H9 (cell line): ENCODE data around the gene DNER. TPM values are rescaled to one million over a fixed set of nuclear protein-coding genes. Genes with fewer than 3 reads are reported as not detected.
"Not testable (repeated sequence)": the region's sequence is repeated elsewhere in the genome, so short reads cannot be mapped to it uniquely, and the experiment has no call there.

Source experiments
- DNase-seq: peaks from one replicate; pipeline ENCODE4 v3.0.0-alpha.2; 2017
- H2AFZ ChIP-seq: one replicate; pipeline ENCODE4 v1.6.1; 2013; ENCODE audit warnings: mild to moderate bottlenecking, low read length, control low read depth, moderate library complexity
- H2AK5ac ChIP-seq: 2 replicates; pipeline ENCODE4 v1.6.1; 2013; ENCODE audit warnings: low read length, control low read depth, mixed read lengths; ENCODE audit not compliant: insufficient read length
- H2BK120ac ChIP-seq: one replicate; pipeline ENCODE4 v1.6.1; 2013; ENCODE audit warnings: low read depth, mild to moderate bottlenecking, low read length, control low read depth, inconsistent platforms; ENCODE audit not compliant: poor library complexity, severe bottlenecking
- H2BK12ac ChIP-seq: 2 replicates; pipeline ENCODE4 v1.6.1; 2013; ENCODE audit warnings: low read length, control low read depth, mixed read lengths, low read depth; ENCODE audit not compliant: insufficient read length
- H2BK15ac ChIP-seq: 2 replicates; pipeline ENCODE4 v1.6.1; 2013; ENCODE audit warnings: low read depth, low read length, control low read depth
- H2BK20ac ChIP-seq: one replicate; pipeline ENCODE4 v1.6.1; 2013; ENCODE audit warnings: low read depth, mild to moderate bottlenecking, low read length, control low read depth, inconsistent platforms; ENCODE audit not compliant: poor library complexity, severe bottlenecking
- H2BK5ac ChIP-seq: 2 replicates; pipeline ENCODE4 v1.6.1; 2013; ENCODE audit warnings: low read length, control low read depth, mixed read lengths; ENCODE audit not compliant: insufficient read length
- H3K14ac ChIP-seq: 2 replicates; pipeline ENCODE4 v1.6.1; 2013; ENCODE audit warnings: low read length, control low read depth; ENCODE audit not compliant: insufficient read depth
- H3K18ac ChIP-seq: 2 replicates; pipeline ENCODE4 v1.6.1; 2013; ENCODE audit warnings: low read depth, mild to moderate bottlenecking, mixed read lengths, low read length, control low read depth; ENCODE audit not compliant: insufficient read length
- H3K23ac ChIP-seq: 2 replicates; pipeline ENCODE4 v1.6.1; 2013; ENCODE audit warnings: low read length, control low read depth, mixed read lengths, low read depth; ENCODE audit not compliant: insufficient read length
- H3K23me2 ChIP-seq: 2 replicates; pipeline ENCODE4 v1.6.1; 2013; ENCODE audit warnings: low read depth, mild to moderate bottlenecking, mixed read lengths, low read length, control low read depth; ENCODE audit not compliant: insufficient read length, poor library complexity, severe bottlenecking
- H3K27ac ChIP-seq: 2 replicates; pipeline ENCODE4 v1.5.1; 2013; ENCODE audit warnings: low read length, control low read depth, mixed read lengths, low read depth; ENCODE audit not compliant: insufficient read length
- H3K27me3 ChIP-seq: 2 replicates; pipeline ENCODE4 v1.6.1; 2013; ENCODE audit warnings: low read length, control low read depth, inconsistent platforms; ENCODE audit not compliant: insufficient read depth
- H3K4ac ChIP-seq: 2 replicates; pipeline ENCODE4 v1.6.1; 2013; ENCODE audit warnings: low read depth, mild to moderate bottlenecking, control low read depth, inconsistent platforms, low read length, moderate library complexity
- H3K4me1 ChIP-seq: 2 replicates; pipeline ENCODE4 v1.6.1; 2013; ENCODE audit warnings: low read length, control low read depth, inconsistent platforms; ENCODE audit not compliant: insufficient read depth
- H3K4me2 ChIP-seq: 2 replicates; pipeline ENCODE4 v1.6.1; 2013; ENCODE audit warnings: low read length, control low read depth, mixed read lengths; ENCODE audit not compliant: insufficient read length, insufficient read depth
- H3K56ac ChIP-seq: 2 replicates; pipeline ENCODE4 v1.6.1; 2013; ENCODE audit warnings: low read depth, mild to moderate bottlenecking, mixed read lengths, low read length, control low read depth; ENCODE audit not compliant: insufficient read length
- H3K79me1 ChIP-seq: 2 replicates; pipeline ENCODE4 v1.6.1; 2013; ENCODE audit warnings: low read depth, mild to moderate bottlenecking, moderate library complexity, low read length, control low read depth, inconsistent platforms; ENCODE audit not compliant: insufficient read depth, poor library complexity, severe bottlenecking
- H3K79me2 ChIP-seq: 2 replicates; pipeline ENCODE4 v1.6.1; 2013; ENCODE audit warnings: low read length, control low read depth, inconsistent platforms; ENCODE audit not compliant: insufficient read depth
- H3K9ac ChIP-seq: 2 replicates; pipeline ENCODE4 v1.6.1; 2013; ENCODE audit warnings: low read length, control low read depth, mixed read lengths; ENCODE audit not compliant: insufficient read length; ENCODE audit errors: extremely low read depth
- H3K9me3 ChIP-seq: one replicate; pipeline ENCODE4 v1.6.1; 2013; ENCODE audit warnings: low read depth, low read length, inconsistent platforms; ENCODE audit not compliant: control insufficient read depth
- H3T11ph ChIP-seq: one replicate; pipeline ENCODE4 v1.6.1; 2013; ENCODE audit warnings: mild to moderate bottlenecking, low read length, control low read depth, inconsistent platforms
- H4K20me1 ChIP-seq: one replicate; pipeline ENCODE4 v1.6.1; 2013; ENCODE audit not compliant: control insufficient read depth, insufficient read length, insufficient read depth
- H4K5ac ChIP-seq: 2 replicates; pipeline ENCODE4 v1.6.1; 2013; ENCODE audit warnings: low read depth, mild to moderate bottlenecking, mixed read lengths, low read length, control low read depth; ENCODE audit not compliant: insufficient read length
- H4K8ac ChIP-seq: replicated peaks from 2 replicates; pipeline ENCODE4 v1.6.1; 2013; ENCODE audit warnings: low read length, control low read depth, mixed read lengths, low read depth; ENCODE audit not compliant: insufficient read length
- H4K91ac ChIP-seq: 2 replicates; pipeline ENCODE4 v1.6.1; 2013; ENCODE audit warnings: low read depth, mild to moderate bottlenecking, moderate library complexity, mixed read lengths, low read length, control low read depth; ENCODE audit not compliant: insufficient read length
- H3K27ac Mint-ChIP-seq, 3 experiments: 2 replicates in 2 of 3; 3 replicates in 1 of 3; pipeline ENCODE4 v1.8.0; 2020 to 2021; ENCODE audit warnings: mixed read lengths in 3 of 3, mild to moderate bottlenecking in 1 of 3, moderate library complexity in 1 of 3
- H3K27me3 Mint-ChIP-seq: 2 replicates; pipeline ENCODE4 v1.8.0; 2021; ENCODE audit warnings: low read depth, mild to moderate bottlenecking, moderate library complexity, mixed read lengths
- H3K36me3 Mint-ChIP-seq, 3 experiments: 2 replicates in 2 of 3; 3 replicates in 1 of 3; pipeline ENCODE4 v1.8.0; 2020 to 2021; ENCODE audit warnings: low read depth in 3 of 3, mixed read lengths in 3 of 3; ENCODE audit not compliant: insufficient read depth in 1 of 3
- H3K4me1 Mint-ChIP-seq, 2 experiments: 2 replicates each; pipeline ENCODE4 v1.8.0; 2020; ENCODE audit warnings: mixed read lengths in 2 of 2
- H3K4me3 Mint-ChIP-seq, 2 experiments: 2 replicates in 1 of 2; 3 replicates in 1 of 2; pipeline ENCODE4 v1.8.0; 2020 to 2021; ENCODE audit warnings: mild to moderate bottlenecking in 2 of 2, mixed read lengths in 2 of 2, moderate library complexity in 1 of 2
- H3K9me3 Mint-ChIP-seq, 2 experiments: 2 replicates in 1 of 2; 3 replicates in 1 of 2; pipeline ENCODE4 v1.8.0; 2020; ENCODE audit warnings: mild to moderate bottlenecking in 2 of 2, mixed read lengths in 2 of 2, moderate library complexity in 1 of 2
- CTCF ChIP-seq: fragments of 200-600 bp; sonication (generic); conservative IDR thresholded peaks from 3 replicates; pipeline ENCODE4 v1.8.0; 2021; ENCODE audit warnings: antibody characterized with exemption, mild to moderate bottlenecking
- WGBS: extraction: QIAGEN DNeasy Blood & Tissue Kit; methylation state at CpG from one replicate; pipeline ENCODE4 v1.1.7; 2013; ENCODE audit warnings: missing lambda C conversion rate, low lambda C conversion rate, mixed read lengths; ENCODE audit not compliant: insufficient read length; ENCODE audit errors: extremely low coverage; 5-methylcytosine and 5-hydroxymethylcytosine counted together
- total RNA-seq: library from RNA; stranded (reverse); gene quantifications from 2 replicates; pipeline ENCODE4 v1.2.1, GENCODE V29; 2021

The DNER gene
- total RNA-seq, 1 experiment from 2014 or later: 1.0 TPM

- TF ChIP-seq CTCF: no peak
- no peak overlapping the region for H2BK20ac ChIP-seq
- H3K18ac ChIP-seq: no peak overlapping the region
- no peak overlapping the region for H3K4ac ChIP-seq
- no peak overlapping the region for H2AFZ ChIP-seq
- no peak overlapping the region for H3K23ac ChIP-seq
- WGBS: no CpG with 5 or more reads among the region's 1 CpG
- H3K4me1 ChIP-seq: no peaks in the 10 kb centered on the region
- H3K4me2 ChIP-seq: no peak overlapping the region
- no peak overlapping the region for H4K91ac ChIP-seq
- no peak overlapping the region for H2AK5ac ChIP-seq
- H3K27me3 Mint-ChIP-seq: no peaks in the 10 kb centered on the region
- no peak overlapping the region for H3K14ac ChIP-seq
- H2BK12ac ChIP-seq: no peak overlapping the region
- no peaks in the 10 kb centered on the region for H3K23me2 ChIP-seq
- H4K20me1 ChIP-seq: no peaks in the 10 kb centered on the region
- peaks cover 0 to 28% (median 11%) of the 10 kb centered on the region in 3 experiments; a peak in 6 of 7 replicates for H3K36me3 Mint-ChIP-seq
- DNase-seq: no peak
- no peaks in the 10 kb centered on the region for H3K27me3 ChIP-seq
- H3K27ac ChIP-seq: no peak overlapping the region
- H3K79me2 ChIP-seq: no peaks in the 10 kb centered on the region
- no peak overlapping the region for H3K4me3 Mint-ChIP-seq
- H3K27ac Mint-ChIP-seq: peak overlapping the region in 1 of 3 experiments; percentile 7; a peak in 1 of 7 replicates
- H3K9ac ChIP-seq: no peak overlapping the region
- no peak overlapping the region for H2BK5ac ChIP-seq
- H3K79me1 ChIP-seq: no peaks in the 10 kb centered on the region
- no peak overlapping the region for H3T11ph ChIP-seq
- no peaks in the 10 kb centered on the region for H3K9me3 ChIP-seq
- H4K5ac ChIP-seq: no peak overlapping the region
- peaks cover 3 to 13% of the 10 kb centered on the region in 2 experiments; a peak in 1 of 4 replicates for H3K4me1 Mint-ChIP-seq
- H2BK15ac ChIP-seq: no peak overlapping the region
- H3K9me3 Mint-ChIP-seq: no peaks in the 10 kb centered on the region; a peak in 1 of 5 replicates
- no peak overlapping the region for H2BK120ac ChIP-seq
- no peak overlapping the region for H3K56ac ChIP-seq
- H4K8ac ChIP-seq: no peak overlapping the region
Measured at GRCh38 chr2:229761663-229762062, 47.3 kb upstream of the DNER start.

- H3K9ac ChIP-seq, H4K8ac ChIP-seq, H3K27ac Mint-ChIP-seq, H3K27me3 ChIP-seq, DNase-seq, H3K36me3 Mint-ChIP-seq, H3K9me3 Mint-ChIP-seq, H4K91ac ChIP-seq, H3K23ac ChIP-seq, H4K5ac ChIP-seq, H3T11ph ChIP-seq, H2AK5ac ChIP-seq, H3K14ac ChIP-seq, H2BK20ac ChIP-seq, H3K27me3 Mint-ChIP-seq, H3K56ac ChIP-seq, H3K18ac ChIP-seq, H2BK12ac ChIP-seq, H3K4me2 ChIP-seq, H3K27ac ChIP-seq, H3K23me2 ChIP-seq, H2AFZ ChIP-seq, H3K9me3 ChIP-seq, H3K4me1 Mint-ChIP-seq, H2BK5ac ChIP-seq, H3K79me2 ChIP-seq, H3K79me1 ChIP-seq, H3K4me3 Mint-ChIP-seq, H2BK15ac ChIP-seq, H3K4ac ChIP-seq, H4K20me1 ChIP-seq, H2BK120ac ChIP-seq, H3K4me1 ChIP-seq: not testable (repeated sequence)
- WGBS: no CpG with 5 or more reads among the region's 10 CpGs
Measured at GRCh38 chr2:229757462-229757861, 43.1 kb upstream of the DNER start.
